Measurements from ENCODE around the gene DCP1A. TPM values are rescaled to one million over a fixed set of nuclear protein-coding genes. Genes with fewer than 3 reads are reported as not detected.
A peak's percentile ranks its signal among the peaks of the same experiment; 100 is the strongest.

DCP1A gene
- total and polyA plus RNA-seq, 5 donors from 2014 or later, result 47.7 to 63.6 (median 50.6) TPM

DNA sequence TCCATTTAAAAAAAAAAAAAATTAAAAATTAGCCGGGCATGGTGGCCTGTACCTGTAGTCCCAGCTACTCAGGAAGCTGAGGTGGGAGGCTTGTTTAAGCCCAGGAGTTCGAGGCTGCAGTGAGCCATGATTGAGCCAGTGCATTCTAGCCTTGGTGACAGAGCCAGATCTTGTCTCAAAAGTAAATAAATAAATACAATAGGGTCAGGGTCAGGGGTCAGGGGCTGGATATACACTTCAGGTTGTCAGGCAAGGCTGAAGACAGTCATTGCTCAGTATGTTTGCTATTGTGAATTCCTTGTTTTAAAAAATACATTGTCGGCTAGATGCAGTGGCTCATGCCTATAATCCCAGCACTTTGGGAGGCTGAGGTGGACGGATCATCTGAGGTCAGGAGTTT lies 83.4 kb downstream of the DCP1A start:
- no peaks in the 10 kb centered on the region for H3K4me1 Mint-ChIP-seq
- no peaks in the 10 kb centered on the region for H3K9me3 Mint-ChIP-seq
- H3K27me3 ChIP-seq (ENCODE audit: control insufficient read depth, insufficient read depth, low read length), result no peaks in the 10 kb centered on the region
- no peaks in the 10 kb centered on the region for H3K36me3 ChIP-seq (ENCODE audit: control insufficient read depth, insufficient read depth, low read length)
- H3K27me3 Mint-ChIP-seq, result peaks cover 10% of the 10 kb centered on the region
- H3K27ac ChIP-seq (ENCODE audit: insufficient read depth, low read length, poor library complexity, severe bottlenecking), result no peak overlapping the region
- no peak overlapping the region for H3K4me3 Mint-ChIP-seq
- H3K4me3 ChIP-seq (ENCODE audit: low read depth, low read length), result no peak overlapping the region
- no peaks in the 10 kb centered on the region for H3K4me1 ChIP-seq (ENCODE audit: control insufficient read depth, insufficient read depth, low read length, poor library complexity, severe bottlenecking)
- ATAC-seq (ENCODE audit: low read depth in 2 of 2) (no peak), DNase-seq (no peak)
- no peak overlapping the region for H3K27ac Mint-ChIP-seq
- no peaks in the 10 kb centered on the region for H3K36me3 Mint-ChIP-seq
- no peaks in the 10 kb centered on the region for H3K9me3 ChIP-seq (ENCODE audit: control insufficient read depth in 2 of 2, low read length in 2 of 2)

GRCh38 chr3:53261712-53262111 lies 85.6 kb downstream of the DCP1A start:
- Mint-ChIP-seq H3K36me3 (no peaks in the 10 kb centered on the region), H3K9me3 (no peaks in the 10 kb centered on the region), H3K4me1 (peaks cover 0 to 2% (median 0%) of the 10 kb centered on the region in 4 donors), H3K27ac (no peak overlapping the region), H3K27me3 (peaks cover 6% of the 10 kb centered on the region), H3K4me3 (no peak overlapping the region)
- no peaks in the 10 kb centered on the region for H3K36me3 ChIP-seq (ENCODE audit: control insufficient read depth, insufficient read depth, low read length)
- ATAC-seq (ENCODE audit: low read depth in 2 of 2) (no peak), DNase-seq (no peak)
- H3K27ac ChIP-seq (ENCODE audit: insufficient read depth, low read length, poor library complexity, severe bottlenecking), result no peak overlapping the region
- H3K4me1 ChIP-seq (ENCODE audit: control insufficient read depth, insufficient read depth, low read length, poor library complexity, severe bottlenecking), result no peaks in the 10 kb centered on the region
- no peaks in the 10 kb centered on the region for H3K9me3 ChIP-seq (ENCODE audit: control insufficient read depth in 2 of 2, low read length in 2 of 2)
- no peaks in the 10 kb centered on the region for H3K27me3 ChIP-seq (ENCODE audit: control insufficient read depth, insufficient read depth, low read length)
- no peak overlapping the region for H3K4me3 ChIP-seq (ENCODE audit: low read depth, low read length)

GRCh38 chr3:53260286-53260785 lies 87.0 kb downstream of the DCP1A start:
- Mint-ChIP-seq H3K36me3 (no peaks in the 10 kb centered on the region), H3K4me1 (peaks cover 0 to 5% (median 0%) of the 10 kb centered on the region in 4 donors), H3K27ac (no peak overlapping the region), H3K9me3 (no peaks in the 10 kb centered on the region), H3K27me3 (peaks cover 9% of the 10 kb centered on the region), H3K4me3 (no peak overlapping the region)
- DNase-seq (no peak), ATAC-seq (ENCODE audit: low read depth in 2 of 2) (no peak)
- H3K27me3 ChIP-seq (ENCODE audit: control insufficient read depth, insufficient read depth, low read length), result no peaks in the 10 kb centered on the region
- H3K36me3 ChIP-seq (ENCODE audit: control insufficient read depth, insufficient read depth, low read length), result no peaks in the 10 kb centered on the region
- no peaks in the 10 kb centered on the region for H3K4me1 ChIP-seq (ENCODE audit: control insufficient read depth, insufficient read depth, low read length, poor library complexity, severe bottlenecking)
- H3K4me3 ChIP-seq (ENCODE audit: low read depth, low read length), result no peak overlapping the region
- no peaks in the 10 kb centered on the region for H3K9me3 ChIP-seq (ENCODE audit: control insufficient read depth in 2 of 2, low read length in 2 of 2)
- H3K27ac ChIP-seq (ENCODE audit: insufficient read depth, low read length, poor library complexity, severe bottlenecking), result no peak overlapping the region

GRCh38 chr3:53259427-53260259 lies 87.7 kb downstream of the DCP1A start:
- Mint-ChIP-seq H3K27ac (no peak overlapping the region), H3K4me1 (peaks cover 0 to 9% (median 1%) of the 10 kb centered on the region in 4 donors), H3K4me3 (peak overlapping the region in 1 of 4 donors; percentile 97), H3K36me3 (no peaks in the 10 kb centered on the region), H3K9me3 (no peaks in the 10 kb centered on the region), H3K27me3 (peaks cover 9% of the 10 kb centered on the region)
- no peaks in the 10 kb centered on the region for H3K9me3 ChIP-seq (ENCODE audit: control insufficient read depth in 2 of 2, low read length in 2 of 2)
- peaks cover 2% of the 10 kb centered on the region for H3K4me1 ChIP-seq (ENCODE audit: control insufficient read depth, insufficient read depth, low read length, poor library complexity, severe bottlenecking)
- H3K4me3 ChIP-seq (ENCODE audit: low read depth, low read length), result no peak overlapping the region
- no peaks in the 10 kb centered on the region for H3K36me3 ChIP-seq (ENCODE audit: control insufficient read depth, insufficient read depth, low read length)
- ATAC-seq (ENCODE audit: low read depth in 2 of 2) (no peak), DNase-seq (no peak)
- no peak overlapping the region for H3K27ac ChIP-seq (ENCODE audit: insufficient read depth, low read length, poor library complexity, severe bottlenecking)
- H3K27me3 ChIP-seq (ENCODE audit: control insufficient read depth, insufficient read depth, low read length), result no peaks in the 10 kb centered on the region

DNA sequence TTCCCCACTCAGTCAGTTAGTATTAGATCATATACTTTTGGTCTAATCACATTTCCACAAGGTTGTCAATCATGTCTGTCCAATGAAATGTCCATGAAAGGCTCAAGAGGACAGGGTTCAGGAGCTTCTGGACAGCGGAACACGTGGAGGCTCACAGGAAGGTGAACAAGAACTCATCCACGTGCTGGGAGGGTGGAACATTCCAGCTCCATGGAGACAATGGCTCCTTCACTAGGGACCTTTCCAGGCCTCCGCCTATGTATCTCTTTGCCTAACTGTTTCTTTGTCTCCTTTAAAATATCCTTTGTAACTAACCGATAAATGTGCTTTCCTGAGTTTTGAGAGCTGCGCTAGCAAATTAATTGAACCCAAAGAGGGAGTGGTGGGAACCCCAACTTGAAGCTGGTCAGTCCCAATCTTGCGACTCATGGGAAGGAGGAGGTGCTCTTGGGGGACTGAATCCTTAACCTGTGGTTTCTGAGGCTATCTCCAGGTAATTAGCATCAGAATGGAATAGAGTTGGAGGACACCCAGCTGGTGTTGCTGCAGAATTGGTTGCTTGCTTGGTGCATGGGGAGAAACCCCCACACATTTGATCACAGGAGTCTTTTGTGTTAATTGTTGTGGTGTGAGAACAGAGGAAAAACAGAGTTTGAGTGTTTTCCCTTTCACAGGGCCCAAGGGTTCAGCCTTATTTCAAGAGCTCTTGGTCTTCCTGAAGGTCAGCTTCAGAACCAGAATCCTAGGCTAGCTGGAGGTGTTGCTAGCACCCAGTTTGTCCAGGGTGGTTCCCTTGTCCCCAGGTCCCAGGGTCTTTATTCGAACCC lies 88.5 kb downstream of the DCP1A start:
- peaks cover 9% of the 10 kb centered on the region for H3K27me3 Mint-ChIP-seq
- Histone ChIP-seq H3K27ac (ENCODE audit: insufficient read depth, low read length, poor library complexity, severe bottlenecking) (no peak overlapping the region), H3K4me3 (ENCODE audit: low read depth, low read length) (no peak overlapping the region), H3K9me3 (ENCODE audit: control insufficient read depth in 2 of 2, low read length in 2 of 2) (no peaks in the 10 kb centered on the region), H3K4me1 (ENCODE audit: control insufficient read depth, insufficient read depth, low read length, poor library complexity, severe bottlenecking) (peaks cover 11% of the 10 kb centered on the region), H3K27me3 (ENCODE audit: control insufficient read depth, insufficient read depth, low read length) (no peaks in the 10 kb centered on the region), H3K36me3 (ENCODE audit: control insufficient read depth, insufficient read depth, low read length) (no peaks in the 10 kb centered on the region)
- ATAC-seq (ENCODE audit: low read depth in 2 of 2) (no peak), DNase-seq (no peak)
- no peak overlapping the region for H3K27ac Mint-ChIP-seq
- peaks cover 7 to 17% (median 10%) of the 10 kb centered on the region in 4 donors for H3K4me1 Mint-ChIP-seq
- no peaks in the 10 kb centered on the region for H3K36me3 Mint-ChIP-seq
- H3K4me3 Mint-ChIP-seq, result peak overlapping the region in 1 of 4 donors; percentile 97
- no peaks in the 10 kb centered on the region for H3K9me3 Mint-ChIP-seq

DNA sequence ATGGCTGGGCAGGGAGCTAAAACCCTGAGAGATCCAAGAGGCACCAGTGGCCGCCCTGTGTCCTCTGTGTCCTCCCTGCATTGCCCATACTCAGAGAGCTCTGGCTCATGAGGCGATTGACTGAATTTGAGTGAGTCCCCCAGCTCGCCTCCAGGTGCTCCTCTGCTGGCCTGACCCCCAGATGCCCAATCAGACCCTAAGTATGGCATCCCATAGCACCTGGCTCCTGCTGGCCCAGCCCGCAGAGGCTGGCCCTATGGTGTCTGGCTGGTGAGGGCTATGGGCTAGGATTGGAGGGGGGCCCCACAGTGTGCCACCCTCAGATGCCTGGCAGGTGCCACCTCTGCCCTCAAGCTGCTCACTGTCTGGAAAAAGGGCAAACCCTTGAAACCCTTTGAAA lies 89.9 kb downstream of the DCP1A start:
- Histone ChIP-seq H3K9me3 (ENCODE audit: control insufficient read depth in 2 of 2, low read length in 2 of 2) (no peaks in the 10 kb centered on the region), H3K36me3 (ENCODE audit: control insufficient read depth, insufficient read depth, low read length) (no peaks in the 10 kb centered on the region), H3K4me1 (ENCODE audit: control insufficient read depth, insufficient read depth, low read length, poor library complexity, severe bottlenecking) (peaks cover 18% of the 10 kb centered on the region), H3K4me3 (ENCODE audit: low read depth, low read length) (no peak overlapping the region), H3K27ac (ENCODE audit: insufficient read depth, low read length, poor library complexity, severe bottlenecking) (no peak overlapping the region), H3K27me3 (ENCODE audit: control insufficient read depth, insufficient read depth, low read length) (no peaks in the 10 kb centered on the region)
- DNase-seq, result no peak
- H3K27ac Mint-ChIP-seq, result no peak overlapping the region
- H3K4me3 Mint-ChIP-seq, result peak overlapping the region in 3 of 4 donors; percentile 38 to 97 (median 53)
- H3K27me3 Mint-ChIP-seq, result peaks cover 9% of the 10 kb centered on the region
- no peaks in the 10 kb centered on the region for H3K9me3 Mint-ChIP-seq
- ATAC-seq (ENCODE audit: low read depth in 2 of 2), result no peak
- peaks cover 12 to 31% (median 18%) of the 10 kb centered on the region in 4 donors for H3K4me1 Mint-ChIP-seq
- H3K36me3 Mint-ChIP-seq, result no peaks in the 10 kb centered on the region

- peak overlapping the region in 1 of 3 donors; percentile 49 for H3K27ac Mint-ChIP-seq
- H3K36me3 Mint-ChIP-seq, result no peaks in the 10 kb centered on the region
- Histone ChIP-seq H3K9me3 (ENCODE audit: control insufficient read depth in 2 of 2, low read length in 2 of 2) (no peaks in the 10 kb centered on the region), H3K4me1 (ENCODE audit: control insufficient read depth, insufficient read depth, low read length, poor library complexity, severe bottlenecking) (peaks cover 25% of the 10 kb centered on the region), H3K4me3 (ENCODE audit: low read depth, low read length) (no peak overlapping the region), H3K36me3 (ENCODE audit: control insufficient read depth, insufficient read depth, low read length) (no peaks in the 10 kb centered on the region), H3K27me3 (ENCODE audit: control insufficient read depth, insufficient read depth, low read length) (no peaks in the 10 kb centered on the region), H3K27ac (ENCODE audit: insufficient read depth, low read length, poor library complexity, severe bottlenecking) (no peak overlapping the region)
- no peak for DNase-seq
- no peak for ATAC-seq (ENCODE audit: low read depth in 2 of 2)
- peaks cover 9% of the 10 kb centered on the region for H3K27me3 Mint-ChIP-seq
- peaks cover 17 to 39% (median 22%) of the 10 kb centered on the region in 4 donors for H3K4me1 Mint-ChIP-seq
- no peaks in the 10 kb centered on the region for H3K9me3 Mint-ChIP-seq
- peak overlapping the region; percentile 88 to 97 (median 90) for H3K4me3 Mint-ChIP-seq
These were observed 90.7 kb downstream of the DCP1A start for GRCh38 chr3:53256704-53257055.
